Right lobe of liver (tissue), 6 donors: ENCODE results near the gene CDH12. TPM values are rescaled to one million over a fixed set of nuclear protein-coding genes. Genes with fewer than 3 reads are reported as not detected.

Experiments
- ATAC-seq, 4 donors: fragments of 200-7000 bp; cut with Tn5 transposase; one replicate each; pipeline ENCODE4 v1.9.1; 2020; ENCODE audit warnings: mild to moderate bottlenecking in 4 of 4, moderate library complexity in 4 of 4
- DNase-seq, 3 donors: peaks; one replicate each; pipeline ENCODE4 v3.0.0-alpha.2; 2020
- H3K27ac ChIP-seq, 3 donors: fragments of 200-600 bp; one replicate each; pipeline ENCODE4 v1.8.0; 2022
- H3K27me3 ChIP-seq, 2 donors: fragments of 200-600 bp; one replicate each; pipeline ENCODE4 v1.8.0; 2022
- H3K36me3 ChIP-seq, 4 donors: fragments of 200-600 bp; sonication (generic) in 1 of 4; one replicate each; pipeline versions ENCODE4 v1.5.1 to v1.8.0; 2017 to 2022; ENCODE audit warnings: control low read depth in 1 of 4
- H3K4me1 ChIP-seq, 4 donors: fragments of 200-600 bp; sonication (generic) in 1 of 4; one replicate each; pipeline versions ENCODE4 v1.5.1 to v1.8.0; 2017 to 2022; ENCODE audit warnings: control low read depth in 1 of 4
- H3K4me3 ChIP-seq, 3 donors: fragments of 200-600 bp; one replicate each; pipeline ENCODE4 v1.8.0; 2022
- H3K9me3 ChIP-seq, 4 donors: fragments of 200-600 bp; sonication (generic) in 1 of 4; one replicate each; pipeline versions ENCODE4 v1.5.1 to v1.8.0; 2017 to 2022; ENCODE audit warnings: control low read depth in 1 of 4
- POLR2A ChIP-seq: fragments of 450-650 bp; IDR thresholded peaks from one replicate; pipeline ENCODE4 v1.6.1; 2017; ENCODE audit warnings: antibody characterized with exemption, mild to moderate bottlenecking
- WGBS: methylation state at CpG from one replicate; pipeline ENCODE4 v1.1.6; 2018; ENCODE audit warnings: low coverage, low lambda C conversion rate; ENCODE audit not compliant: insufficient coverage; ENCODE audit errors: missing lambda C conversion rate; 5-methylcytosine and 5-hydroxymethylcytosine counted together
- intact Hi-C, 2 donors: fragments of 100-400 bp; cut with DNase I; formaldehyde crosslinking; loops; one replicate each; pipeline versions ENCODE4 v1.11.2 to v1.14.1; 2022
- total RNA-seq, 6 experiments: library from RNA; depleted of rRNA in 2 of 6; stranded (reverse); fragments of >200 nt in 2 of 6; fragmentation: NEBNext Ultra II Directional in 3 of 6; extraction: Animal tissue kit (Norgen Biotek cat#: 25700) in 3 of 6; gene quantifications; one replicate each; pipeline versions ENCODE4 v1.1.0 to v1.2.4, GENCODE V29; 2016 to 2023
- TF ChIP-seq, protein P1 (sequence below), 4 donors: fragments of 200-600 bp in 3 of 4; fragments of 450-650 bp in 1 of 4; IDR thresholded peaks; one replicate each; pipeline versions ENCODE4 v1.5.1 to v1.8.0; 2016 to 2022; ENCODE audit warnings: antibody characterized with exemption in 4 of 4, mild to moderate bottlenecking in 2 of 4
- donor health status: DM: no; HTN: yes; CAD: no.
- donor health status: DM: no; HTN: no; CAD: no.
- donor health status: DM: no; HTN: no; CAD: no.
- donor health status: DM: no; HTN: yes; CAD: no.
- donor health status: DM: no; HTN: yes; CAD: no.

Gene CDH12
- total RNA-seq, 6 experiments from 2014 or later: 0.42 to 1.0 (median 0.77) TPM; not detected in 3

DNA sequence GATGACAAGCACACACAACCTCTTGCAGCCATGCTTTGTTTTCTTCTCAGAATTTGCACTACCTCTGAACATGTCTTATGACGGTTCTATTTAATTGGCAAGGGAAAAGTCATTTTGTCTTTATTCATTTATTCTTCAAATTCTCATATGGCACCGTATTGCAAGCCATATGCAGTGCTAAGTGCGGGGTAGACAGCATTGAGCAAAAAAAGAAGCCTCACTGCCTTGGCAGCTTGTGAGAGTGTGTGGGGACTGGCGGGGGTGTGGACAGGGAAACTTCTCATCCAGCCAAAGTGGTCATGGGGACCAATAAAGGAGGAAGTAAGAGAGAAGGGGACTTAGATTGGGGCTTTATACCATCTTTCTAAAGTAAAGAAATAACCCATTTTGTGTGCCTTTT lies 160.0 kb downstream of the CDH12 start:
- H3K36me3 ChIP-seq: no peaks in the 10 kb centered on the region
- ATAC-seq (no peak), DNase-seq (no peak)
- H3K27me3 ChIP-seq: no peaks in the 10 kb centered on the region
- intact Hi-C loops: no loop called here
- no peak overlapping the region for H3K27ac ChIP-seq
- no peak for TF ChIP-seq POLR2A
- TF ChIP-seq, protein P1, sequence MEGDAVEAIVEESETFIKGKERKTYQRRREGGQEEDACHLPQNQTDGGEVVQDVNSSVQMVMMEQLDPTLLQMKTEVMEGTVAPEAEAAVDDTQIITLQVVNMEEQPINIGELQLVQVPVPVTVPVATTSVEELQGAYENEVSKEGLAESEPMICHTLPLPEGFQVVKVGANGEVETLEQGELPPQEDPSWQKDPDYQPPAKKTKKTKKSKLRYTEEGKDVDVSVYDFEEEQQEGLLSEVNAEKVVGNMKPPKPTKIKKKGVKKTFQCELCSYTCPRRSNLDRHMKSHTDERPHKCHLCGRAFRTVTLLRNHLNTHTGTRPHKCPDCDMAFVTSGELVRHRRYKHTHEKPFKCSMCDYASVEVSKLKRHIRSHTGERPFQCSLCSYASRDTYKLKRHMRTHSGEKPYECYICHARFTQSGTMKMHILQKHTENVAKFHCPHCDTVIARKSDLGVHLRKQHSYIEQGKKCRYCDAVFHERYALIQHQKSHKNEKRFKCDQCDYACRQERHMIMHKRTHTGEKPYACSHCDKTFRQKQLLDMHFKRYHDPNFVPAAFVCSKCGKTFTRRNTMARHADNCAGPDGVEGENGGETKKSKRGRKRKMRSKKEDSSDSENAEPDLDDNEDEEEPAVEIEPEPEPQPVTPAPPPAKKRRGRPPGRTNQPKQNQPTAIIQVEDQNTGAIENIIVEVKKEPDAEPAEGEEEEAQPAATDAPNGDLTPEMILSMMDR (IDR thresholded peaks at IDR 0.05): no peak
- H3K9me3 ChIP-seq: no peaks in the 10 kb centered on the region
- WGBS: 29% methylated on average over 4 of the region's 4 CpGs
- no peak overlapping the region for H3K4me3 ChIP-seq
- H3K4me1 ChIP-seq: no peaks in the 10 kb centered on the region

DNA sequence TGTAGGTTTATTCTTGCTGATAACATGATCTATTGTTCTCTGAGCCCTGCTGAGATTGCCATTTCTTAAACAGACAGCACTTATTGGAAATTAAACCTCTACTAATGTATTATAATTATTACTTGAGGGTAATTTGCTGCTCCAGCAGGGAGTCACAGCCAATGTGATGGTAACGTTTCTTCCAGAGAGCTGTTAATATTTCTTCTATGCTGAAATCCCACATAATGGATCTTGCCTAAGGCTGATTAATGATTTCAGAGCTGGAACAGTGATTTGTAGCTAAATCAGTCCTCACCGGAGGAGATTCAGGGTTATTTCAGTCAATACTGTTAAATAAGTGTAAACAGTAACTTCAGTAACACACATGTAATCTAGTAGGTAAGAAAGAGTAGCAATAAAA lies 170.1 kb downstream of the CDH12 start:
- ATAC-seq (no peak), DNase-seq (no peak)
- Histone ChIP-seq H3K36me3 (no peaks in the 10 kb centered on the region), H3K4me3 (no peak overlapping the region), H3K9me3 (no peaks in the 10 kb centered on the region), H3K27ac (no peak overlapping the region), H3K4me1 (no peaks in the 10 kb centered on the region), H3K27me3 (no peaks in the 10 kb centered on the region)
- intact Hi-C loops: no loop called here
- WGBS: 19% methylated on average over 2 of the region's 2 CpGs
- TF ChIP-seq POLR2A: no peak
- TF ChIP-seq, protein P1 (IDR thresholded peaks at IDR 0.05): no peak

DNA sequence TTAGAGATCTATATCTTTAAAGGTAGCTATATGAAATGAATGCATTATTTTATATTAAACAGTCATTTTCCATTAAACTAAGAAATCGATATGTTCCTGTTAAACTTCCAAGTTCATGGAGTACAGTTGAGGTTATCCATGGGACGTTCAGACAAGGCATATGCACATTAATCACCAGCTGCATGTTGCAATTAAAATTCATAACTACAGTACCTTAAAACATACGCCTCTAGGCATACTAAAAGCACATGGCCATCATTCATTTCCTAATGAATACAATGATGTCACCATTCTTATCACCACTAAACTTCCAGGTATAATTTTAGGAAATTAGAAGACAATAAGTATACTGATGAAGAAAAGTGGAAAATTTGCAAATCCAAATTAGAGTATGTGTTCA lies 174.3 kb downstream of the CDH12 start:
- H3K27ac ChIP-seq: no peak overlapping the region
- ATAC-seq: no peak
- no peak for TF ChIP-seq POLR2A
- TF ChIP-seq, protein P1 (IDR thresholded peaks at IDR 0.05): no peak
- no peaks in the 10 kb centered on the region for H3K9me3 ChIP-seq
- intact Hi-C loops: no loop called here
- DNase-seq: no peak
- H3K36me3 ChIP-seq: no peaks in the 10 kb centered on the region
- H3K27me3 ChIP-seq: no peaks in the 10 kb centered on the region
- 24% methylated on average over 3 of the region's 3 CpGs for WGBS
- H3K4me1 ChIP-seq: no peaks in the 10 kb centered on the region
- no peak overlapping the region for H3K4me3 ChIP-seq

DNA sequence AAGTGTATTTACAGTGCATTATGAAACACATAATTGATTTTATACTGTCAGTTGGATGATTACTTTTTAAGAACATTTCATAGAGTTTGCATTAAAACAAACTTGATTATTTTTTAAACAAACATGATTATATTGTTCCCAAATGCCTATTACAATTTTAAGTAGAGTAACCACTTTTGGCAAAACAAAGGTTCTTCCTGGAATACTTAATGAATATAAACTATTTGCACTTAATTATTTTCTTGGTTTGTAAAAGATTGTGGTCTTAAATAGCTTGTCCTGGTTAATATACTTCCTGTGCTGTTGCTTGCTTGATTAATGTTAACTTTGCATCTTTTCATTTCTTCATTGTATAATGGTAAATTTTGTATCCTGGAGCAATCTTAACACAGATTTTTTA lies 180.0 kb downstream of the CDH12 start:
- no peaks in the 10 kb centered on the region for H3K9me3 ChIP-seq
- no peak for TF ChIP-seq POLR2A
- TF ChIP-seq, protein P1 (IDR thresholded peaks at IDR 0.05): no peak
- DNase-seq: no peak
- H3K4me3 ChIP-seq: no peak overlapping the region
- no peaks in the 10 kb centered on the region for H3K4me1 ChIP-seq
- no peaks in the 10 kb centered on the region for H3K36me3 ChIP-seq
- intact Hi-C loops: no loop called here
- H3K27ac ChIP-seq: no peak overlapping the region
- no peak for ATAC-seq
- H3K27me3 ChIP-seq: no peaks in the 10 kb centered on the region

DNA sequence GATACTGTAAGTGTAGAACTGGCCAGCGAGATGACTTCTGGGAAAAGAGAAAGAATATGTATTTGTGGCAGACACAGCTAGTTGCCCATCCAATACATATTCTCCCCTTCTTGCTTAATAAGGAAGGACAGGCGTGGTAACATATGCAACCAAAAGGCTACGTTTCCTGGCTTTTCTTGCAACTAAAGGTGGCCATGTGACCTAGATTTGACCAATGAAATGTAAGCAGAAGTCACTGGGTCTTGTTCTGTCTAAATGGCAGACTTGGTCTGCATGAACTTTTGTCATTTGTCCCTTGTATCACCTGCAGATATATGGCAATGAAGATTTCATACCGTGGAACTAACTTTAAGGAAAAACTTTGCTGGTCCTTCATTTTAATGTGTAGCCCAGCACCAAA lies 183.8 kb downstream of the CDH12 start:
- Histone ChIP-seq H3K4me3 (no peak overlapping the region), H3K4me1 (no peaks in the 10 kb centered on the region), H3K27me3 (no peaks in the 10 kb centered on the region), H3K36me3 (no peaks in the 10 kb centered on the region), H3K9me3 (no peaks in the 10 kb centered on the region), H3K27ac (no peak overlapping the region)
- 39% methylated on average over 4 of the region's 4 CpGs for WGBS
- DNase-seq (no peak), ATAC-seq (no peak)
- intact Hi-C loops: no loop called here
- TF ChIP-seq, protein P1 (IDR thresholded peaks at IDR 0.05): no peak
- no peak for TF ChIP-seq POLR2A
